ENCODE data around the gene HMGB2. TPM values are rescaled to one million over a fixed set of nuclear protein-coding genes. Genes with fewer than 3 reads are reported as not detected.

Gene HMGB2
- total RNA-seq, 1 donor from 2014 or later = 39.4 TPM

DNA sequence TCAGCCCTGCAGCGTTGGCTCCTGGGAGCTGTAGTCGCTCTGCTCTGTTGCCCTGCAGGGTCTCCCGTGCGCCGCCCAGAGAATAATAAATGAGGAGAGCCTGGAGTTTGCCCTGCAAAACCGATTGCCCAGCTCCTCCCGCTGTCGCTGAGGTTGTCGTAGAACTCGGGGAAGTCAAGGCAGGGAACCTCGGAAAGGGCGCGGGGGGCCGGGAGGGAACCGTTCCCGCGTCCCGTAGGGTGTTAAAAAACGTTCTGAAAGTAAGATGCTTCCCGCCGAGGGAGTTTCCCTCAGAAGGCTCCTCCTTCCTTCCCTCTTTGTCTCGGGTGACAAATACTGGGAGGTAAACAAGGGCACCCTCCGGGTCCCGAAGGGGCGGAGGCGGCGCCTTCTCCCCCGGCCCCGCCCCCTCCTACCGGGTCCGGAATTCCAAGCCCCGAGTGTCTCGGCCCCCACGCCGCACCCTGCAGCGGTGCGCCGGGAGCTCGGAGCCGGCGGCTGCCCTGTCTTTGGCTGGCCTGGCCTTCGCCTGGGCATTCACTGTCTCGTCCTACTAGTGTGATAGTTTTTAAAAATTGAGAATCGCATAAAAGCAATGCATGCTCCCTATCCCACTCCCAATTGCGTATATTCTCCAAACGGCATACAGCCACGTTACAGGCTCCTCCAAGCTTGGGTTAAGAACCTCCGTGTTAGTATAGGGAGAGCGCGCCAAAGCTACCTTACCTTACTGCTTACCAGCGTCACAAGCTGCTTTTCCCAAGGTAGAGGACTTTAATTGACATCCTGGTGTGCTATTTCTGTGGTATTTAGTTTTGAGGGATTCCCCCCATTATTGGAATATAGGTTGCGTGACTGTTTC is 964 bp upstream of the HMGB2 start:
- Histone ChIP-seq H3K4me3 (peak overlapping the region; percentile 94), H3K9me3 (replicated peaks) (no peaks in the 10 kb centered on the region), H3K27me3 (ENCODE audit: low read depth) (no peaks in the 10 kb centered on the region), H3K36me3 (peaks cover 28% of the 10 kb centered on the region), H3K4me1 (peaks cover 48% of the 10 kb centered on the region), H3K27ac (replicated peaks) (peak overlapping the region; percentile 99)
- DNase-seq = peak; percentile 60
- intact Hi-C loops (cut with micrococcal nuclease) = loop anchor here (5.0 kb wide), 1 partner anchor 37 kb away; the partner anchor contains the start of gene SAP30
- TF ChIP-seq, protein P1, sequence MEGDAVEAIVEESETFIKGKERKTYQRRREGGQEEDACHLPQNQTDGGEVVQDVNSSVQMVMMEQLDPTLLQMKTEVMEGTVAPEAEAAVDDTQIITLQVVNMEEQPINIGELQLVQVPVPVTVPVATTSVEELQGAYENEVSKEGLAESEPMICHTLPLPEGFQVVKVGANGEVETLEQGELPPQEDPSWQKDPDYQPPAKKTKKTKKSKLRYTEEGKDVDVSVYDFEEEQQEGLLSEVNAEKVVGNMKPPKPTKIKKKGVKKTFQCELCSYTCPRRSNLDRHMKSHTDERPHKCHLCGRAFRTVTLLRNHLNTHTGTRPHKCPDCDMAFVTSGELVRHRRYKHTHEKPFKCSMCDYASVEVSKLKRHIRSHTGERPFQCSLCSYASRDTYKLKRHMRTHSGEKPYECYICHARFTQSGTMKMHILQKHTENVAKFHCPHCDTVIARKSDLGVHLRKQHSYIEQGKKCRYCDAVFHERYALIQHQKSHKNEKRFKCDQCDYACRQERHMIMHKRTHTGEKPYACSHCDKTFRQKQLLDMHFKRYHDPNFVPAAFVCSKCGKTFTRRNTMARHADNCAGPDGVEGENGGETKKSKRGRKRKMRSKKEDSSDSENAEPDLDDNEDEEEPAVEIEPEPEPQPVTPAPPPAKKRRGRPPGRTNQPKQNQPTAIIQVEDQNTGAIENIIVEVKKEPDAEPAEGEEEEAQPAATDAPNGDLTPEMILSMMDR (IDR thresholded peaks at IDR 0.05; ENCODE audit: borderline replicate concordance) = no peak

DNA sequence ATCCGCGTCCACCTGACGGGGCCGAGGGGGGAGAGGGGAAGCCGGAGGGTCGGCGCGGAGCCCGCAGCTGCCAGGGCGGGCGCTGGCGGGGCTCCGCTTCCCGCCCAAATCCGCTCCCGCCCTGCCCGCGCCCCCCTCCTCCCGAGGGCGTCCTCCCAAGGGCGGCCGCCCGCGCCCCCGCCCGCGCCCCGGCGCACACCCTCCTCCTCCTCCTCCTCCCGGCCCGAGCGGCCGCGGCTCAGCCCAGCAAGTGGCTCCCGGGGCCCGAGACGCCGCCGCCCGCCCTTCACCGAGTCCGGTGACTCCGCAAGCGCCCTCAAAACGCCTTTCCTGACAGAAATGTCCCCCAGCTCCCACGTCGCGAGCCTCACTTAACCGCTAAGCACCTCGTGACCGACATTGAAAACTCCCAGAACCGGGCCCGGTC is 487 bp downstream of the HMGB2 start:
- TF ChIP-seq, protein P1 (IDR thresholded peaks at IDR 0.05; ENCODE audit: borderline replicate concordance) = no peak
- Histone ChIP-seq H3K9me3 (replicated peaks) (no peaks in the 10 kb centered on the region), H3K4me1 (peaks cover 48% of the 10 kb centered on the region), H3K27ac (replicated peaks) (peak overlapping the region; percentile 99), H3K4me3 (peak overlapping the region; percentile 94), H3K36me3 (peaks cover 35% of the 10 kb centered on the region), H3K27me3 (ENCODE audit: low read depth) (no peaks in the 10 kb centered on the region)
- DNase-seq = peak; percentile 68
- intact Hi-C loops (cut with micrococcal nuclease) = loop anchor here (5.0 kb wide), 1 partner anchor 39 kb away; the partner anchor contains the start of gene SAP30

DNA sequence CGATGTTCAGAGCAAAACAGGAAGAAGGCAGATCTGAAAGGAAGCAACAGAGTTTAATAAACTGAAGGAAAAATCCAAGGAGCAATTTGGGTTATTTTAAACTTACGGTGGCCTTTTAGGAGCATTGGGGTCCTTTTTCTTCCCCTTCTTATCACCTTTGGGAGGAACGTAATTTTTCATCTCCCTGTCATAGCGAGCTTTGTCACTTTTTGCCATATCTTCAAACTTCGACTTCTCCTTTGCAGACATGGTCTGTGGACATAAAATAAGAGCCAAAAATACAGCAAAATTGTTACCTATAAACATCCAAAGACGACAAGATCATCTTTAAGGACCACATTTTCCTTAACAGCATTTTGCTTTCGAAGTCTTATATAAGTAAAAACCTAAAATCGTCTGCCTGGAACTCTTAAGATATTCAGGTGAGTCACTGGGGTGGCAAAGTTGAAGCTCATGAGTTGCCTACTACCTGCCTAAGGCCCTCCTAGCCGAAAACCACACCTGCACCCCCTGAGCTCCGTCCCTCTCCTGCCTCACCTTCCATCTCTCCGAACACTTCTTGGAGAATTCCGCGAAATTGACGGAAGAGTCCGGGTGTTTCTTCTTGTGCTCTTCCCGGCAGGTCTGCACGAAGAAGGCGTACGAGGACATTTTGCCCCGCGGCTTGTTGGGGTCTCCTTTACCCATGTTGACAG is 1.0 kb downstream of the HMGB2 start:
- Histone ChIP-seq H3K27me3 (ENCODE audit: low read depth) (no peaks in the 10 kb centered on the region), H3K36me3 (peaks cover 41% of the 10 kb centered on the region), H3K4me1 (peaks cover 48% of the 10 kb centered on the region), H3K9me3 (replicated peaks) (no peaks in the 10 kb centered on the region), H3K27ac (replicated peaks) (peak overlapping the region; percentile 99), H3K4me3 (peak overlapping the region; percentile 94)
- TF ChIP-seq, protein P1 (IDR thresholded peaks at IDR 0.05; ENCODE audit: borderline replicate concordance) = no peak
- no peak for DNase-seq
- intact Hi-C loops (cut with micrococcal nuclease) = loop anchor here (5.0 kb wide), 1 partner anchor 39 kb away; the partner anchor contains the start of gene SAP30

DNA sequence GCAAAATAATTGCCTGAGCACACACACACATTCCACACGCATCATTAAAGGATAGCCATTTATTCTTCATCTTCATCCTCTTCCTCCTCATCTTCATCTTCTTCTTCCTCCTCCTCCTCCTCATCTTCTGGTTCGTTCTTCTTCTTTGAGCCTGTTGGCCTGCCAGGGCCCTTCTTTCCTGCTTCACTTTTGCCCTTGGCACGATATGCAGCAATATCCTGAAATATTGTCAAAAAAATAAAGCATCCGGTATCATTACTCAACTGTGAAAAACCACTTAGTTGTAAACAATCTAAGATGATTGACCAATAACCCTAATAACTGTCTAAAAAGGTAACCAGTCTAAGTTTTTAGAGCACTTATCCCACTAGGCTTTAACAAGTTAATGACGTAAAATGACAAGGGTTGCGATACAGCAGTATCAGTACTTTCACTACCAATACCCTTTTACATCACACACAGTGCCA is 2.1 kb downstream of the HMGB2 start:
- TF ChIP-seq, protein P1 (IDR thresholded peaks at IDR 0.05; ENCODE audit: borderline replicate concordance) = no peak
- no peaks in the 10 kb centered on the region for H3K9me3 ChIP-seq (replicated peaks)
- DNase-seq = no peak
- H3K36me3 ChIP-seq = peaks cover 44% of the 10 kb centered on the region
- H3K27me3 ChIP-seq (ENCODE audit: low read depth) = no peaks in the 10 kb centered on the region
- H3K4me3 ChIP-seq = peak overlapping the region; percentile 94
- peaks cover 48% of the 10 kb centered on the region for H3K4me1 ChIP-seq
- peak overlapping the region; percentile 99 for H3K27ac ChIP-seq (replicated peaks)
- intact Hi-C loops (cut with micrococcal nuclease) = loop anchor here (5.0 kb wide), 1 partner anchor 40 kb away; the partner anchor contains the start of gene SAP30

DNA sequence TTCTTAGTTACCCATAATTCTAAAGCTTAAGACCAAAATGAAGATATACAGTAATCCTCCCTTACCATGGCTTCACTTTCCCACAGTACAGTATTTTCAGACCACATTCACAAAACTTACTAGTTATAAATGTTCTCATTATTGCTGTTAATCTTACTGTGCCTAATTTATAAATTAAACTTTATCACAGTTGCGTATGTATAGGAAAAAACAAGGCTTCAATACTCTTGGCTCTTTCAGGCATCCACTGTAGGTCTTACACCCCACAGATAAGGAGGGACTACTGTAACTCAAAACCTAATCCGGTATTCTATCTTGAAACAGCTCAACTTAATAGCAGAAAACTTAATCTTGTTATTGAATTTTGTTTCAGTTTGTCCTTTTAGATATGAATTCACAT is 3.6 kb downstream of the HMGB2 start:
- intact Hi-C loops (cut with micrococcal nuclease) = loop anchor here (5.0 kb wide), 1 partner anchor 42 kb away; the partner anchor contains the start of gene SAP30
- DNase-seq = no peak
- H3K27me3 ChIP-seq (ENCODE audit: low read depth) = no peaks in the 10 kb centered on the region
- H3K27ac ChIP-seq (replicated peaks) = no peak overlapping the region
- H3K4me1 ChIP-seq = peaks cover 45% of the 10 kb centered on the region
- no peak overlapping the region for H3K4me3 ChIP-seq
- H3K36me3 ChIP-seq = peaks cover 48% of the 10 kb centered on the region
- H3K9me3 ChIP-seq (replicated peaks) = no peaks in the 10 kb centered on the region
- TF ChIP-seq, protein P1 (IDR thresholded peaks at IDR 0.05; ENCODE audit: borderline replicate concordance) = no peak

All from left ventricle myocardium inferior (tissue), 1 donor.